HG03196 (cell line): Measurements from ENCODE around the gene IFRD2.
"Not testable (repeated sequence)": the region's sequence is repeated elsewhere in the genome, so short reads cannot be mapped to it uniquely, and the experiment has no call there.

Experiments
- ATAC-seq: cut with Tn5 transposase; IDR thresholded peaks from one replicate; pipeline ENCODE4 v1.9.1; 2021; ENCODE audit not compliant: unreplicated experiment

Gene IFRD2

DNA sequence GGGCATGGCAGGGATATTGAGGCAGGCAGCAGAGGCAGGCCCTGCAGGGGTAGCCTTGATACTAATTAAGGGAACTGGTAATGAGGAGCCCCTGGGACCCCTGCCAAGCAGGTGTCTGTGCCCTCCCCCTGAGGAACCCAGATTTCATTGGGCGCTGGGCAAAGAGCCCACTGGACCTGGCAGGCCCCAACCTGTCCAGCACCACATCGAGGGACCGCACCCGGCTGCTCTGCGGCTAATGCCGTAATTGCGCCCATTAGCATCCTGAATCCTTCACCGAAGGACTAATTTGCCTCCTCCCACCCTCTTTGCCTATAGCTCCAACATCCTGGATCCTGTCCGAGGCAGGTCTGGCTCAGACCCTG lies 37.0 kb downstream of the IFRD2 start:
- ATAC-seq, result no peak

DNA sequence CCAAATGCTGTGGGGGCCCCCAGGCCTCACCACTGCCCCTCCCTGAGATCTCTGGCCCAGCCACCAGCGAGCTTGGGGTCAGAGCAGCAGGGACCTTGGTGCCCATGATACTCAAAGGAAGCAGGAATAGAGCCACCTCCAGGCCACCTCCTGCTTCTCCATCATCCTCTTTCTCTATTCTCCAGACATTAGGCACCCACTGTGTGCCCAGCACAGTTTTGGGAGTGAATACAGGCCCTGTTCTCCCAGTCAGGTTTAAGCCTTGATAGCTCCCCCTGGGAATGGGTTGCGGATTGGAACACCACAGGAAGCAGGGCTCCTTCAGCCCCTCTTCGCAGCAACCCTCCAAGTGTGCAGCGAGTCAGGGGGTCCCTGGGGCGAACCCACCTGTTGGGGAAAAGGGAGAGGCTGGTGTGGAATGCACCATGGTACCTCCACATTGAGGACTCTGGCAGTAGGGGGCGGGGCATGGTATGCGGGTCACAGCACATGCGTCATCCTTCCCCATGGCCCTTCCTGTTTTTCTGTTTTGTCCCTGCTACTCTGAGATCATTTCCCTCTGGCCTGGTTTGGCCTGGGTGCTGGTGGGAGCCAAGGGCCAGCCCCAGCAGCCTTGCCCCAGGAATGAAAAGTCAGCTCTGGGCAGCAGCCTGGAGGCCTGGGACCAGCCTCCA lies 37.5 kb downstream of the IFRD2 start:
- no peak for ATAC-seq

DNA sequence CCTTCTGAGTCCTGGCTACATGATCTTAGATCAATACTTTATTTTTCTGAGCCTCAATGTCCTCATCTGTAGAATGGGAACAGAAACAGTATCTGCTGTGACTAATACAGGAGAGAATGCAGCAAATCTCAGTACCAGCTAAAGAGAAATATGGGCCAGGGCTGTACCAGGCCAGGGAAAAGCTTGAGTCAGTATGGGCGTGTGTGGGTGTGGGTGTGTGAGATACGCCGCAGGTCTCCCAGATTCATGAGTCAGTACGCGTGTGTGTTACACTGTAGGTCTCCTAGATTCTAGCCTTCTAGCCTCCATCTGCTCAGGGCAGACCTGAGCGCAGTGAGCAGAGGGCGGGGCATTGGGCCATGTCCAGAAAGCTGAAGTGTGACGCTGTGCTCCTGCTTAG lies 41.0 kb downstream of the IFRD2 start:
- ATAC-seq, result no peak

DNA sequence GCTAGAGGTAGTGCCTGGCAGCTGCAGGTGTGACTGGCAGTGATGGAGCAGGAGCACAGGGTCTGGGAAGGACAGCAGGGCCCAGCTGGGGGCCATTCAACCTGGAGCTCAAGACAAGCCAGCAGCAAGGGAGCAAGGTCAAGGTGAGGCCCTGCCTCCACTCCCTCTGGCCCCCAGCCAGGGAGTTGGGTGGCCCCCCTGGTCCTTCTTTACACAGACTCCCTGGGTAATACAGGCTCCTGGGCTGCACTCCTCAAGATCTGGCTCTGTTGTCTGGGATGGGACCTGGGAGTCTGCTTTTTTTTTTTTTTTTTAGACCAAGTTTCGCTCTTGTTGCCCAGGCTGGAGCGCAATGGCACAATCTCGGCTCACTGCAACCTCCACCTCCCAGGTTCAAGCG lies 41.7 kb downstream of the IFRD2 start:
- ATAC-seq, result no peak

DNA sequence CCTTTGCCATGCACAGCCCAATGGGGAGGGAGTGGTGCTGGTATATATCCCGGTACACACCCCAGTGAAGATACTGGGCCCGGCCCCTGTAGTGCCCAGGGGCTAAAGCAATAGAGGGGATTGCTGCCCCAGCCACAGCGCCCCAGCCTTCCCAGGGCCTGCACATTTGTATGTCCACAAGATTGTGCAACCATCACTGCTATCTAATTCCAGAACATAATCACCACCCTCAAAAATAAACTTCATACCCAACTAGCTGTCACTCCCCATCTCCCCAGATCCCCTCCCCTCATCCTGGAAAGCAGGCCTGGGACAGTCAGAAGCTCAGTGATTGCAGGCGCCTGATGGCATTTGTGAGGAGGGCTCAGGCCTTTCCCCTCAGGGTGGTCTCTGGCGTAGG lies 42.8 kb downstream of the IFRD2 start:
- no peak for ATAC-seq

DNA sequence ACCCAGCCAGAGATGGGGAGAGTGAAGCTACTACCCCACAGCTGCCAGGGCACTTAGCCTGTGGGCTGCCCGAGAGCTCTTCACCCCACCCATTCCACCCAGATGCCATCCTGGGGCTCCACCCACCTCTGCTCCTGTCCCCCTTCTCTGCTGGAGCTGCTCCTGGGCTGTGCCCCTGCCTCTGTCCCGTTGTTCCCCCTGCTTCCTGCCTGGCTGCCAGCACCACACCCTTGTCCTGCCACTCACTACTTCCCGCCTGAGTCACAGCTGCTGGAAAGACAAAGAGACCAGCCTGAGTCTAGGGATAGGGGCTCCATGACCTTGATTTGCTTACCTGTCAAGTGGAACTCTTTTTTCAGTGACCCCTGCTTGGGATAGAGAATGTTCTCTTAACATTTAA lies 43.8 kb downstream of the IFRD2 start:
- ATAC-seq, result no peak

DNA sequence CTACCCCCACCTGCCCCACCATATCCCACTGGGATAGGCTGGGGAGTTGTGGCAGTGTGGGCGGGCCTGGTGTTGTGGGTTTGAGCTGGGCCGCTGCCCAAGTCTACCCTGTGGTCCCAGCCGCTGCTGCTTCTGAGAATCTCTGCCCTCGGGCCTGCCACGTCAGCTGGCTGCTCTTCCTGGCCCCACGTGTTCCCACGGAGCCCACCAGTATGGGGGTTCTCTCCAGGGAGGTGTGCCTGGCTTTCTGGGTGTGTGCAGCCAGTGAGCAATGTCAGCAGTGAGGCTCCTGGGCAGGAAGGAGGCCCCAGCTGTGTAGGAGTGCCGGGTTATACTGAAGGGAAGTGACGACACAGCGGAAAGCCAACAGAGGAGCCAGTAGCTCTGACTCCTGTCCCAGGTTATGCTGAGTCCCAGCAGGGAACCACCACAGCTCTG lies 45.7 kb downstream of the IFRD2 start:
- ATAC-seq, result peak; percentile 22

DNA sequence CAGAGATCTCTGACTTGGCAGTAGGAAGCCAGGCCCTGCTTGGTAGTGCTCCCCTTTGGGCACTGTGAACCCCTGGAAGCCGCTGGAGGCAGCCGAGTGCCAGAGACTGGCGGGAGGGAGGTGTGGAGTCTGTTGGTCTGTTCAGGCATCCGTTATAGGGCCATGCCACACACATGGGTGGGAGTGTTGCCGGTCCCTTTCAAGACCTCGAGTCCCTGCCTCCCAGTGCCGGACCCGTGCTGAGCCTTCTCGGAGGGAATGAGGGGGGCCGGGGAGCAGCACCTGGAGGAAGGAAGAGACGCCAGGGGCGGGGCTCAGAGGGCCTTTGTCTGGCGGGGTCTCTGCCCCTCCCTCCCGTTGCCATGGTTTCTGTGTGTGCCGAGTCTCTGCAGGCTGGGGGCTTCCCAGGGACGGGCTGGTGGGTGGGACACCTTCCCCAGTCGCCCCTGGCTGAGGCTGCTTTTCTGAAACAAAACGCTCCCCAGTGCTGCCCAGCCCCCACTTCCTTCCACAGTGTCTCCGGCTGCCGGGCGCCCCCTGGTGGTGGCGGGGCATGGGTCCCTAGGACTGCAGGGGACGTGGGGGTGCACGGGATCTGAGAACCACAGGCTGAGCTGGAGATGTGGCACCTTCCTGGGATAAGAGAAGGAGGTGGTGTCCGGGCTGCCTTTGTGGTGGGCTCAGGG lies 46.3 kb downstream of the IFRD2 start:
- peak; percentile 52 for ATAC-seq

DNA sequence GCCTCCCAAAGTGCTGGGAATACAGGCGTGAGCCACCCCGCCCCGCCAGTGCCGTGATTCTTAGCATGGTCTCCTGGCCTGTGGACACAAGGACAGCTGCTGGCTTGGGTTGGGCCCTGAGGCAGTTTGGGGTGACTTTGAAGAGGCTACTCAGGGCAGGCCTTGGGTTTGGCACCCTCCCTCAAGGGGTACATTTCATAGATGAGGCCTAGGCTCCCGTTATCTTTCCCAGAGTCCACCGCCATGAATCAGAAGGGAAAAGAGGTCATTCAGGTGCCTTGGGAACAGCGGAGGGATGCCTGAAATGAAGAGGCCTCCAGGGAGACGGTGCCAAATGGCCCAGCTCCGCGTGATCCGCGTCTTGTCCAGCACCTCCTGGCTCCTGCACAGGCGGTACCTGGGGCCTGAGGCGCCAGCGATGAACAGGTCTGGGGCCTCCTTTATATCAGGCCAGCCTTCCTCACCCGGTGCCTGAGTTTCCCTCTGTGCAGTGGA lies 46.9 kb downstream of the IFRD2 start:
- no peak for ATAC-seq

DNA sequence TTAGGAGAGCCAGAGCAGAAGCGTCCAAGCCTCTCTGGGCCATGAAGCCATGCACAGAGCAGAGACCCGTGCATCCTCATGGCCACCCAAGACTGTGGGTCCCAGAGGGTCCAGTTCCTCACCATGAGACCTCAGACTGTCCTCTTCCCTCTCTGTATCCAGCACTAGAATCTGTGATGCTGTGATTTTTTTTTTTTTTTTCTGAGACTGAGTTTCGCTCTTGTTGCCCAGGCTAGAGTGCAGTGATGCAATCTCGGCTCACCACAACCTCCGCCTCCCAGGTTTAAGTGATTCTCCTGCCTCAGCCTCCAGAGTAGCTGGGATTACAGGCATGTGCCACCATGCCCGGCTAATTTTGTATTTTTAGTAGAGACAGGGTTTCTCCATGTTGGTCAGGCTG lies 47.4 kb downstream of the IFRD2 start:
- not testable (repeated sequence) for ATAC-seq

DNA sequence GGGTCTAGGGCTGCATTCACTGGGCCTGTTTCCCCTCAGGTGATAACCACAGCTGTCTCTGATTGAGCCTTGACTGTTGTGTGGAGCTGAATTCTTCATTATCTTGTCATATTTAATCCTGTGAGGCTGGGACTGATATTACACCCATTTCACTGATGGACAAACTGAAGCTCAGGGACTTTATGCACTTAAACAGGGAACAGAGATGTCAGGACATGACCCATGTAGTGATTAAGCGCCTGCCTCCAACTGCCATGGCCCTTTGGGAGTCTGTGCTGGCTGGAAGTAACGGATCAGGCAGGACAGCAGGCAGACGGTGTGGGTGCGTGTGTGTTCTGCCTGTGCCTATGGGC lies 48.7 kb downstream of the IFRD2 start:
- no peak for ATAC-seq

DNA sequence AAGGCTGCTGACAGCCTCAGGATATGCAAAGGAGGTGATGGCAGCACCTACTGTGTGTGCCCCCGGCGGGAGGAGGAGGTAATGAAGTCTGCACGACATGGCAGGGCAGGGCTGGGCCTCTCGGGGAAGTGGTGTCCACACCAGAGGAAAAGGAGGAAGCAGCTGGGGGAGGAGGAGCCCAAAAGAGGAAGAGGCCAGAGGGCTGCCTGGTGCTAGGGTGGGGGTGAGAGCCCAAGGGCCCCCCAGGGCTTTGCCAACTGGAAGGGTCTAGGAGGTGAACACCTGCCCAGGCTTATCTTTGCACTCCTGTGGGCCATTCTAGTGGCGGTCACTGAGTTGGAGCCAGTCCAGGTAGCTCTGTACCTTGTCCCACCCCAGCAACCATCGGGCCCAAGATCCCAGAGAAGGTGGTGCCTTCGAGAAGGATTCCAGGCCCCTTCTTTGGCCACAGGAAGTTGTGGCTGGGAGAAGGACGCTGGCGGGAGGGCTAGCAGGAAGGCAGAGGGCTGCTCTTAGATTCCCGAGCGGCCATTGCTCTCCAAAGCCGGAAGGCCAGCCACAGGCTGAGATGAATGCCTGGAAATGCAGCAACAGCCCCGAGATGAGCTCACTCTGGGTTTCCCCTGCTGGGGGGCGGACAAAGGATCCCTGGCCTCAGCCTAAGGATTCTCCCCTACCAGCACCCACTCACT lies 49.2 kb downstream of the IFRD2 start:
- no peak for ATAC-seq

DNA sequence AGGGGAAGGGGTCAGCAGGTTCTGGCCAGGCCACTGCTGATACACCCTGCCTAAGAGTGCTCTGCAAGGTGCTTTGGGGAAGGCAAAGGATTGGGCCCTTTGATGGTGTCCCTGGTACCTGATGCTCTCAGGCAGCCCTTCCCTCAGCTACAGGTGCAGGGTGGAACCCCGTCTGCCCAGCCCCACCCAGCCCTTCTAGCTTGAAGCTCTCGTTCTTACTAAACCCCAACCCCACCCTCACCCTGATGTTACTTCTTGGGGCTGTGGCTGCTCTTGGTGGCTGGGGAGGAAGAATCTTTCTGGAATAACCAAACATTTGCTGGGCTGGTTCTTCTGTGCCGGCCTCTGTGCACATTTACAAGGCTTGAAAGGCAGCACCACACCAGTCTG lies 49.9 kb downstream of the IFRD2 start:
- ATAC-seq, result no peak

DNA sequence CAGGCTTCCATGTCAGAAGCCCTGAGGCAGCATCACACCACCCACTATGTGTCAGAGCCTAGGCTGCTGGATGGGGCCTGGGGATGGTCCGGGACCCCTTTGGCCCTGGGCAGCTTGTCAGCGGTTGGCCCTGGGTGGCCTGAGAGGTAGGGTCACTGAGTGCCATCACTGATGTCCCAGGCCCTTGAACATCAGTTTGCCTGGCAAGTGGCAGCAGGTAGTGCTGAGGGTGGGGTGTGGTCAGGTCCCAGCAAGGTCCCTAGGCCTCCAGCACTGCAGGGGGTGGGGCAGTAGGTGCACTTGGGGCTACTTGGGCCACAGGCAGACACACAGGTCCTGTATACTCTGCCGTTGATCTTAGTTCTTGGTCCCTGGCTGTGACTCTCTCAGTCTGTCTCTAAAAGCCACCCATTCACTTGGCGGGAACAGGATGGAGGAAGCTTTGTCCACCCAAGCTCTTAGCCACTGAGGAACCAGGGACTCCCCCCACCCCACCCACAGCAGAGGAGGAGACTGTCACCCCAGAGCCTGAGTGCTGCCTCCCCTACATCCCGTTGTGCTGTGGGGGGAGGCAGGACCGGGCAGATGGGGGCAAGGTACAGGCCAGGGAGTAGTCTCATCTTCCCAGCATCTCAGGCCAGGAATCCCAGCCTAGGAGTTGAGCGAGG lies 50.4 kb downstream of the IFRD2 start:
- ATAC-seq, result no peak

DNA sequence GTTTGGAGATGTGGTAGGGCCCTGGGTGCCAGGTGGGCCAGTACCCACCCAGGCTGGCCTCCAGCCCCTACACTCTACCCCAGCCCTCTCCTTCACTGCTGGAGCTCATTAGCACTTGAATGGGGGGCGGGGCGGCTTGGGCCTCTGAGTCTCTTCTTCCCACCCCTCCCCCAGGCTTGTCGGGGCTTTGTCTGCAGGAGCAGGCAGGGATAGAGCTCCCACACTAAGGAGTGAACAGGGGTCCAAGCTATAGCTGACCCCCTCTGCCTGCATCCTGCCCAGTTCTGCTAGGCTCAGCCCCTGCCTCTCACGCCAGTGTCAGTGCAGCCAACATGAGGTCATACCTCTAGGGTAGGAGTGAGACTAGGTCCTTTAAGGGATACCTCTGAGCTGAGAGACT lies 51.1 kb downstream of the IFRD2 start:
- no peak for ATAC-seq

DNA sequence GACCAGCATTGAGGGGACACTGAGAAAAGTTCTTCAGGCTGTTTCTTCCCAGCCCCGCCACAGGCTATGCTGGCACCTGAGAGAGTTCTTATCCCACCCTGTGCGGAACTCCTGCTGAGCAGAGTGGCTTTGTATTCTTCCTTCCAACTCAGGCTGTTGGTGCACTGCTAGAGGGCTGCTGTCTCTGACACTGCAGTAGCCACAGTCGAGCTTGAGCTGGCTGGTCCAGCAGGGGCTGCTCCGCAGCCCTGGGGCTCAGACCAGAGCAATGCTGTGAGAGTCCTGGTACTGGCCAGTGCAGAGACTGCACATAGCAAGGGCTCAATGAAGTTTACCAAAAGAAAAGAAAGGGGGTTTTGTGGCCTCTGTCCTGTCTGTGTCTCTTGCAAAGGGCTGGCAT lies 52.6 kb downstream of the IFRD2 start:
- ATAC-seq, result no peak

DNA sequence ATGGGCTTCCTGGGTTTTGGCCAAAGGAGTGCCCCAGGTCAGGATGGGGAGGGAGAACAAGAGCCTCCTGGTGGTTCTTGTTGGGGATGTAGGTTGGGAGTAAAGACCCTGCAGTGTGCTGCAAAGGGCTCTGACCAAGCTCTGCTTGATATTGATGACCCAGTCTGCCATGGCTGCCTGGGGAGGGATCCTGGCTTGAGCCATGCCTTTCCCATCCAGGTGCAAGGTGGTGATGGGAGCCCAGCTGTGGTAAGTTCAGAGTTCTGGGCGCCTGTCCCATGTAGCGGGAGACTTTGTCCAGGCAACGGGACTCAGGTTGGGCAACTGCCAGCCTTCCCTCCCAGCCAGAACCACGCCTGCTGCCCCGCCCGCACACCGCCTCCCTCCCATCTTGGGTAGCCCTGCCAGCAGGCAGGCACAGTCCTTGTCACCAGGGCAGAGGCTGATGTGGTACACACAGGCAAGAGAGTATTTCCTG lies 53.6 kb downstream of the IFRD2 start:
- no peak for ATAC-seq

DNA sequence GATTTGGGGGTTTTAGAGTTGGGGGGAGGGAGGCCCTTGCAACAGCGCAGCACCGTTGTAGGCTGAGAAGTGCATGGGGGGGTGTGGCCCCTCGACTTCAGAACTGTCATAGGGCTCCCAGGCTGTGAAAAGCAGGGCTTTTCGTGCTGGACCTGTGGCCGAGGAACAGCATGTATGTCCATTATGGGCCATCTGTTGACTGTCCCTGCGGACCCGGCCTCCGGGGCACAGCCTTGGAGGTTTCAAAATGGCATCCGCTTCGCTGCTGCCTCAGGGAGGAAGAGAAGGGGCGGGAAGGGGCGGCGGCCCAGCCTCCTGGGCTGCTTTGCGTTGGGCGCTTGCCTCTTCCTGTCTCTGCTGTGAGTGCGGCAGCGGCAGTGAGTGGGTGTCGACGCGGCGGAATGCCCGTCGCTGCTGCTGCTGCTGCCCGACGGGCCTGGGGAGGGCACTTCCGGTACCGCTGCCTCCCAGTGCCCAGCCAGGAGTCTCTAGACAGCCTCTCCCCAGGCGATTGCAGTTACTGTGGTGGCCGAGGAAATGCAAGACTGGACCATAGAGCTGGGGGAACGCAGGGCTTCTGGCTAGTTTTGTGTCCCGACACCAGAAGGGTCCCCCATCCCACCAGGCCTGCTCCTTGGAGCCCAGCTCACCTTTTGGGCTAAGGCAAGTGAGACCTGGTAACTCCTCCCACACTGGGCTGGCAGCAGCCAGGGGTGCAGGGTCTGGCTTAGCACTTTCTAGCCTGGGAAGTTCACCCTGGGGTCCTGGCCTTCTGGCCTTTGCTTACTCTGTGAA lies 54.3 kb downstream of the IFRD2 start:
- ATAC-seq, result peak; percentile 32
